NCI-H446 (cell line): ENCODE data around the gene NDUFAF2.

Source experiments
- DNase-seq, 2 experiments: peaks; one replicate each; lab custom pipeline; 2025; lab: John Stamatoyannopoulos, UW

The NDUFAF2 gene

GRCh38 chr5:61123145-61123544, 178.1 kb downstream of the NDUFAF2 start:
- DNase-seq, result no peak

- DNase-seq, result peak in 1 of 2 experiments; percentile 46
Measured at GRCh38 chr5:61130289-61130688, 185.3 kb downstream of the NDUFAF2 start.

GRCh38 chr5:61132559-61132958, 187.6 kb downstream of the NDUFAF2 start:
- DNase-seq, result no peak

- no peak for DNase-seq
Measured at GRCh38 chr5:61137835-61138234, 192.8 kb downstream of the NDUFAF2 start.

GRCh38 chr5:61139094-61139873, 194.3 kb downstream of the NDUFAF2 start:
- DNase-seq, result peak in 1 of 2 experiments; percentile 24

- DNase-seq, result no peak
Measured at GRCh38 chr5:61139931-61140330, 194.9 kb downstream of the NDUFAF2 start.

- peak in 1 of 2 experiments; percentile 59 for DNase-seq
Measured at GRCh38 chr5:61141801-61142200, 196.8 kb downstream of the NDUFAF2 start.

GRCh38 chr5:61142391-61142790, 197.4 kb downstream of the NDUFAF2 start:
- peak; percentile 17 to 22 for DNase-seq

- DNase-seq, result no peak
Measured at GRCh38 chr5:61142811-61143210, 197.8 kb downstream of the NDUFAF2 start.

GRCh38 chr5:61148515-61148914, 203.5 kb downstream of the NDUFAF2 start:
- DNase-seq, result no peak

GRCh38 chr5:61151893-61152292, 206.9 kb downstream of the NDUFAF2 start:
- DNase-seq, result no peak

GRCh38 chr5:61159070-61159469, 214.1 kb downstream of the NDUFAF2 start:
- DNase-seq, result no peak

- DNase-seq, result peak; percentile 4 to 56
Measured at GRCh38 chr5:61159836-61160235, 214.8 kb downstream of the NDUFAF2 start.

GRCh38 chr5:61160497-61160896, 215.5 kb downstream of the NDUFAF2 start:
- no peak for DNase-seq

GRCh38 chr5:61162010-61162831, 217.2 kb downstream of the NDUFAF2 start, which contains the start of gene SMIM15:
TSS of gene SMIM15 (minus strand) at chr5:61162468. CDS start at chr5:61160171, 2,297 bp downstream.
- peak; percentile 36 to 86 for DNase-seq

- peak in 1 of 2 experiments; percentile 42 for DNase-seq
Measured at GRCh38 chr5:61162832-61163567, 218.0 kb downstream of the NDUFAF2 start.

- no peak for DNase-seq
Measured at GRCh38 chr5:61163905-61164304, 218.9 kb downstream of the NDUFAF2 start.

- peak in 1 of 2 experiments; percentile 35 for DNase-seq
Measured at GRCh38 chr5:61167382-61167781, 222.4 kb downstream of the NDUFAF2 start.

GRCh38 chr5:61168951-61169350, 223.9 kb downstream of the NDUFAF2 start:
- DNase-seq, result no peak

GRCh38 chr5:61171479-61171878, 226.5 kb downstream of the NDUFAF2 start:
- DNase-seq, result no peak

- DNase-seq, result no peak
Measured at GRCh38 chr5:61176631-61177030, 231.6 kb downstream of the NDUFAF2 start.

GRCh38 chr5:61177070-61177469, 232.1 kb downstream of the NDUFAF2 start:
- DNase-seq, result no peak
